LNCAP (cell line): ENCODE measurements around the gene MRM2.

ENCODE experiments used
- CTCF ChIP-seq: fragments of 450-650 bp; IDR thresholded peaks from 2 replicates; pipeline ENCODE4 v1.5.1; 2017; ENCODE audit warnings: mild to moderate bottlenecking

Gene MRM2

GRCh38 chr7:2230226-2230625 is 11.8 kb downstream of the MRM2 start:
- TF ChIP-seq CTCF: no peak

- TF ChIP-seq CTCF: no peak
Measured at GRCh38 chr7:2229467-2229866, 12.5 kb downstream of the MRM2 start.

DNA sequence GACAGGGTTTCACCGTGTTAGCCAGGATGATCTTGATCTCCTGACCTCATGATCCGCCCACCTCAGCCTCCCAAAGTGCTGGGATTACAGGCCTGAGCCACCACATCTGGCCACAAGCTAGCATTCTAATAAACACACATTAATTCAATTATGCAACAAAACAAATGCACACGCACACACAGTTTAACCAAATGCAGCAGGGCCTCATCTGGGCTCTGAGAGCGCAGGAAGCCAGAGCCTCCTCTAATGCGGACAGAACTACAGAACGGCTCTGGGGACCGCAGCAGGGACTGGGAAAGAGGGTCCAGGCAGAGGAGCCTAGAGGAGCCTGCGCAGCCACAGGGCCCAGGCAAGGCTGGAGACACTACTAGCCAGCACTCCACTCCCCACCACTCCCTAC is 13.1 kb downstream of the MRM2 start:
- no peak for TF ChIP-seq CTCF

GRCh38 chr7:2227699-2228098 is 14.3 kb downstream of the MRM2 start:
- TF ChIP-seq CTCF: no peak

- no peak for TF ChIP-seq CTCF
Measured at GRCh38 chr7:2225830-2226229, 16.2 kb downstream of the MRM2 start.

GRCh38 chr7:2225336-2225735 is 16.7 kb downstream of the MRM2 start:
- no peak for TF ChIP-seq CTCF

GRCh38 chr7:2224934-2225333 is 17.1 kb downstream of the MRM2 start:
- TF ChIP-seq CTCF: no peak

- TF ChIP-seq CTCF: no peak
Measured at GRCh38 chr7:2224491-2224928, 17.5 kb downstream of the MRM2 start.
